HEK293 (cell line): ENCODE measurements around the gene SOX18.

ENCODE experiments used
- CTCF ChIA-PET: fragments of 350-600 bp; formaldehyde crosslinking; extraction: SDS; loops from one replicate; lab custom pipeline; 2021; ENCODE audit warnings: antibody characterized with exemption; lab: Yijun Ruan, JAX
- POLR2A ChIA-PET: fragments of 300-600 bp; formaldehyde crosslinking; extraction: SDS; loops from one replicate; lab custom pipeline; 2020; ENCODE audit warnings: antibody characterized with exemption, inconsistent platforms; lab: Yijun Ruan, JAX
- H3K27ac ChIP-seq: fragments of 200-500 bp; sonication (Bioruptor generic); 2 replicates; pipeline ENCODE4 v1.5.1; 2014; ENCODE audit warnings: low read depth, low read length, control low read depth, inconsistent platforms; ENCODE audit errors: extremely low read depth
- H3K36me3 ChIP-seq, 2 experiments: fragments of 200-500 bp in 1 of 2; sonication (Bioruptor generic) in 1 of 2; 1 replicate in 1 of 2; 2 replicates in 1 of 2; pipeline ENCODE4 v1.5.1; 2014 to 2017; ENCODE audit warnings: inconsistent platforms in 2 of 2, low read length in 2 of 2; ENCODE audit not compliant: control insufficient read depth in 2 of 2, insufficient read depth in 1 of 2
- H3K4me1 ChIP-seq: fragments of 200-500 bp; sonication (Bioruptor generic); 2 replicates; pipeline ENCODE4 v1.5.1; 2014; ENCODE audit warnings: mild to moderate bottlenecking, low read length, inconsistent platforms; ENCODE audit not compliant: control insufficient read depth, insufficient read depth
- H3K4me3 ChIP-seq: 2 replicates; pipeline ENCODE4 v1.5.1; 2011; ENCODE audit warnings: low read depth, mild to moderate bottlenecking, control low read depth, low read length, moderate library complexity
- H3K9me3 ChIP-seq: fragments of 200-500 bp; sonication (Bioruptor generic); 2 replicates; pipeline ENCODE4 v1.5.1; 2014; ENCODE audit warnings: low read depth, low read length, inconsistent platforms; ENCODE audit not compliant: control insufficient read depth, insufficient read depth
- BCL11A ChIP-seq: fragments of 450-650 bp; formaldehyde crosslinking; IDR thresholded peaks from 2 replicates; pipeline ENCODE4 v1.5.1; 2016; ENCODE audit warnings: low read depth, missing biosample characterization, missing genetic modification characterization
- GLIS2 ChIP-seq: fragments of 450-650 bp; formaldehyde crosslinking; IDR thresholded peaks from 2 replicates; pipeline ENCODE4 v1.5.1; 2016; ENCODE audit warnings: missing biosample characterization, missing genetic modification characterization
- KLF16 ChIP-seq: fragments of 450-650 bp; formaldehyde crosslinking; IDR thresholded peaks from 2 replicates; pipeline ENCODE4 v1.5.1; 2017; ENCODE audit warnings: missing biosample characterization, missing genetic modification characterization
- KLF8 ChIP-seq: fragments of 450-650 bp; formaldehyde crosslinking; IDR thresholded peaks from 2 replicates; pipeline ENCODE4 v1.5.1; 2016; ENCODE audit warnings: missing biosample characterization, missing genetic modification characterization
- SCRT2 ChIP-seq: fragments of 450-650 bp; formaldehyde crosslinking; IDR thresholded peaks from 2 replicates; pipeline ENCODE4 v1.5.1; 2016; ENCODE audit warnings: missing biosample characterization, missing genetic modification characterization
- SP3 ChIP-seq: fragments of 450-650 bp; formaldehyde crosslinking; IDR thresholded peaks from 2 replicates; pipeline ENCODE4 v1.5.1; 2016; ENCODE audit warnings: missing biosample characterization, missing genetic modification characterization
- TSHZ1 ChIP-seq: fragments of 450-650 bp; formaldehyde crosslinking; IDR thresholded peaks from 2 replicates; pipeline ENCODE4 v1.5.1; 2016; ENCODE audit warnings: missing biosample characterization, missing genetic modification characterization, borderline replicate concordance
- WT1 ChIP-seq: fragments of 450-650 bp; formaldehyde crosslinking; IDR thresholded peaks from 2 replicates; pipeline ENCODE4 v1.5.1; 2016; ENCODE audit warnings: missing biosample characterization, missing genetic modification characterization
- YY1 ChIP-seq: fragments of 450-650 bp; formaldehyde crosslinking; IDR thresholded peaks from 2 replicates; pipeline ENCODE4 v1.5.1; 2018; ENCODE audit warnings: missing biosample characterization, missing genetic modification characterization
- ZBTB17 ChIP-seq: fragments of 450-650 bp; formaldehyde crosslinking; IDR thresholded peaks from 2 replicates; pipeline ENCODE4 v1.5.1; 2016; ENCODE audit warnings: missing biosample characterization, missing genetic modification characterization
- ZFHX2 ChIP-seq: fragments of 450-650 bp; formaldehyde crosslinking; conservative IDR thresholded peaks from 2 replicates; pipeline ENCODE4 v1.5.1; 2016; ENCODE audit warnings: missing biosample characterization, missing genetic modification characterization
- ZIC2 ChIP-seq: fragments of 450-650 bp; formaldehyde crosslinking; IDR thresholded peaks from 2 replicates; pipeline ENCODE4 v1.5.1; 2016; ENCODE audit warnings: missing biosample characterization, missing genetic modification characterization
- ZNF184 ChIP-seq: fragments of 450-650 bp; IDR thresholded peaks from 2 replicates; pipeline ENCODE4 v1.5.1; 2018; ENCODE audit warnings: missing biosample characterization, mild to moderate bottlenecking, missing genetic modification characterization
- ZNF274 ChIP-seq, 2 experiments: fragments of 200-500 bp in 1 of 2; fragments of 450-650 bp in 1 of 2; sonication (Bioruptor generic) in 1 of 2; formaldehyde crosslinking in 1 of 2; IDR thresholded peaks; 2 replicates each; pipeline versions ENCODE4 v1.5.1 to v1.6.1; 2014 to 2016; ENCODE audit warnings: borderline replicate concordance in 1 of 2, inconsistent platforms in 1 of 2, low read length in 1 of 2, missing biosample characterization in 1 of 2, missing genetic modification characterization in 1 of 2
- ZNF335 ChIP-seq: fragments of 450-650 bp; formaldehyde crosslinking; conservative IDR thresholded peaks from 2 replicates; pipeline ENCODE4 v1.5.1; 2016; ENCODE audit warnings: missing biosample characterization, missing genetic modification characterization
- ZNF341 ChIP-seq: fragments of 450-650 bp; formaldehyde crosslinking; IDR thresholded peaks from 2 replicates; pipeline ENCODE4; 2016; ENCODE audit warnings: low read depth, missing biosample characterization, missing genetic modification characterization
- ZNF350 ChIP-seq: fragments of 450-650 bp; formaldehyde crosslinking; IDR thresholded peaks from 2 replicates; pipeline ENCODE4 v1.5.0; 2017; ENCODE audit warnings: missing biosample characterization, mild to moderate bottlenecking, missing genetic modification characterization
- ZNF394 ChIP-seq: fragments of 450-650 bp; formaldehyde crosslinking; IDR thresholded peaks from 2 replicates; pipeline ENCODE4 v1.5.1; 2016; ENCODE audit warnings: missing biosample characterization, missing genetic modification characterization, mild to moderate bottlenecking, moderate library complexity, borderline replicate concordance
- ZNF426 ChIP-seq: fragments of 450-650 bp; formaldehyde crosslinking; IDR thresholded peaks from 2 replicates; pipeline ENCODE4 v1.5.1; 2017; ENCODE audit warnings: missing biosample characterization, missing genetic modification characterization, mild to moderate bottlenecking, inconsistent platforms, moderate library complexity
- ZNF501 ChIP-seq: fragments of 450-650 bp; formaldehyde crosslinking; IDR thresholded peaks from 2 replicates; pipeline ENCODE4 v1.5.1; 2016; ENCODE audit warnings: missing biosample characterization, missing genetic modification characterization
- ZNF548 ChIP-seq: fragments of 450-650 bp; formaldehyde crosslinking; IDR thresholded peaks from 2 replicates; pipeline ENCODE4 v1.5.1; 2016; ENCODE audit warnings: missing biosample characterization, missing genetic modification characterization
- ZNF555 ChIP-seq: fragments of 450-650 bp; formaldehyde crosslinking; conservative IDR thresholded peaks from 2 replicates; pipeline ENCODE4 v1.5.1; 2017; ENCODE audit warnings: missing biosample characterization, mild to moderate bottlenecking, missing genetic modification characterization, inconsistent platforms
- ZNF621 ChIP-seq: fragments of 450-650 bp; formaldehyde crosslinking; IDR thresholded peaks from 2 replicates; pipeline ENCODE4 v1.5.1; 2017; ENCODE audit warnings: missing biosample characterization, missing genetic modification characterization
- ZNF623 ChIP-seq: fragments of 450-650 bp; formaldehyde crosslinking; IDR thresholded peaks from 2 replicates; pipeline ENCODE4 v1.5.1; 2016; ENCODE audit warnings: missing biosample characterization, missing genetic modification characterization
- ZNF837 ChIP-seq: fragments of 450-650 bp; formaldehyde crosslinking; IDR thresholded peaks from 2 replicates; pipeline ENCODE4 v1.5.1; 2016; ENCODE audit warnings: missing biosample characterization, missing genetic modification characterization
- ZNF843 ChIP-seq: fragments of 450-650 bp; formaldehyde crosslinking; IDR thresholded peaks from 2 replicates; pipeline ENCODE4 v1.5.1; 2016; ENCODE audit warnings: missing biosample characterization, missing genetic modification characterization
- ZSCAN30 ChIP-seq: fragments of 450-650 bp; IDR thresholded peaks from 2 replicates; pipeline ENCODE4 v1.5.1; 2018; ENCODE audit warnings: missing biosample characterization, mild to moderate bottlenecking, missing genetic modification characterization, moderate library complexity
- TF ChIP-seq, protein P1 (sequence below): fragments of 450-650 bp; formaldehyde crosslinking; IDR thresholded peaks from 2 replicates; pipeline ENCODE4 v1.5.1; 2016; ENCODE audit warnings: missing biosample characterization, missing genetic modification characterization
- TF ChIP-seq, protein P2 (sequence below): fragments of 450-650 bp; formaldehyde crosslinking; IDR thresholded peaks from 2 replicates; pipeline ENCODE4 v1.5.1; 2016; ENCODE audit warnings: missing biosample characterization, missing genetic modification characterization

Gene SOX18

GRCh38 chr20:64038565-64039292, 10.7 kb downstream of the SOX18 start:
- peak overlapping the region; percentile 46 for H3K4me3 ChIP-seq
- H3K27ac ChIP-seq: peak overlapping the region; percentile 3; the same call in 1 of the 2 replicates
- peaks cover 7% of the 10 kb centered on the region; the same call in 1 of the 2 replicates for H3K4me1 ChIP-seq
- H3K36me3 ChIP-seq: peaks cover 0 to 14% of the 10 kb centered on the region in 2 experiments; a peak in 1 of 3 replicates
- H3K9me3 ChIP-seq: no peaks in the 10 kb centered on the region
- POLR2A ChIA-PET: interaction anchor here (0.5 to 2.9 kb wide), 12 partner anchors 10 to 82 kb away, joined by 3 to 11 read pairs (median 4); partner anchors contain the start of genes LKAAEAR1, PRPF6, TCEA2 and UCKL1
- CTCF ChIA-PET: interaction anchor here (0.7 to 4.4 kb wide), 27 partner anchors 8 to 558 kb away, joined by 3 to 39 read pairs (median 4); partner anchors contain the start of genes LKAAEAR1, PRPF6, RGS19 and SAMD10
- TF ChIP-seq ZIC2 (tag by site-specific recombination) (peak; percentile 84), KLF16 (tag by site-specific recombination) (no peak; the same call in none of the 2 replicates), ZNF341 (peak; percentile 65), ZFHX2 (tag by site-specific recombination) (no peak; the same call in 1 of the 2 replicates), ZNF335 (tag by site-specific recombination) (peak; percentile 97), ZNF623 (tag by site-specific recombination) (no peak), SCRT2 (tag by site-specific recombination) (peak; percentile 70), ZSCAN30 (tag by site-specific recombination) (peak; percentile 63), ZNF184 (tag by site-specific recombination) (no peak), YY1 (0 out of 2 replicates have a peak, but pooled peaks have one; percentile 10), WT1 (tag by site-specific recombination) (peak; percentile 42; the same call in 1 of the 2 replicates), ZNF837 (0 out of 2 replicates have a peak, but pooled peaks have one; percentile 26), ZBTB17 (peak; percentile 79), SP3 (tag by site-specific recombination) (peak; percentile 74), ZNF555 (tag by site-specific recombination) (no peak), TSHZ1 (no peak), ZNF274 (IDR thresholded peaks at IDR 0.05; ENCODE audit: low read length) (no peak), ZNF274 (tag by site-specific recombination; IDR thresholded peaks at IDR 0.05; ENCODE audit: borderline replicate concordance) (no peak), ZNF350 (no peak), KLF8 (tag by site-specific recombination) (peak; percentile 61; the same call in 1 of the 2 replicates), GLIS2 (tag by site-specific recombination) (peak; percentile 71), BCL11A (0 out of 2 replicates have a peak, but pooled peaks have one; percentile 48), ZNF548 (tag by site-specific recombination) (no peak), ZNF394 (tag by site-specific recombination) (peak; percentile 51; the same call in 1 of the 2 replicates), ZNF426 (tag by site-specific recombination) (no peak), ZNF501 (tag by site-specific recombination) (no peak), ZNF621 (tag by site-specific recombination) (no peak), ZNF843 (tag by site-specific recombination) (no peak)
- TF ChIP-seq, protein P1, sequence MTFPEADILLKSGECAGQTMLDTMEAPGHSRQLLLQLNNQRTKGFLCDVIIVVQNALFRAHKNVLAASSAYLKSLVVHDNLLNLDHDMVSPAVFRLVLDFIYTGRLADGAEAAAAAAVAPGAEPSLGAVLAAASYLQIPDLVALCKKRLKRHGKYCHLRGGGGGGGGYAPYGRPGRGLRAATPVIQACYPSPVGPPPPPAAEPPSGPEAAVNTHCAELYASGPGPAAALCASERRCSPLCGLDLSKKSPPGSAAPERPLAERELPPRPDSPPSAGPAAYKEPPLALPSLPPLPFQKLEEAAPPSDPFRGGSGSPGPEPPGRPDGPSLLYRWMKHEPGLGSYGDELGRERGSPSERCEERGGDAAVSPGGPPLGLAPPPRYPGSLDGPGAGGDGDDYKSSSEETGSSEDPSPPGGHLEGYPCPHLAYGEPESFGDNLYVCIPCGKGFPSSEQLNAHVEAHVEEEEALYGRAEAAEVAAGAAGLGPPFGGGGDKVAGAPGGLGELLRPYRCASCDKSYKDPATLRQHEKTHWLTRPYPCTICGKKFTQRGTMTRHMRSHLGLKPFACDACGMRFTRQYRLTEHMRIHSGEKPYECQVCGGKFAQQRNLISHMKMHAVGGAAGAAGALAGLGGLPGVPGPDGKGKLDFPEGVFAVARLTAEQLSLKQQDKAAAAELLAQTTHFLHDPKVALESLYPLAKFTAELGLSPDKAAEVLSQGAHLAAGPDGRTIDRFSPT (tag by site-specific recombination): no peak
- TF ChIP-seq, protein P2, sequence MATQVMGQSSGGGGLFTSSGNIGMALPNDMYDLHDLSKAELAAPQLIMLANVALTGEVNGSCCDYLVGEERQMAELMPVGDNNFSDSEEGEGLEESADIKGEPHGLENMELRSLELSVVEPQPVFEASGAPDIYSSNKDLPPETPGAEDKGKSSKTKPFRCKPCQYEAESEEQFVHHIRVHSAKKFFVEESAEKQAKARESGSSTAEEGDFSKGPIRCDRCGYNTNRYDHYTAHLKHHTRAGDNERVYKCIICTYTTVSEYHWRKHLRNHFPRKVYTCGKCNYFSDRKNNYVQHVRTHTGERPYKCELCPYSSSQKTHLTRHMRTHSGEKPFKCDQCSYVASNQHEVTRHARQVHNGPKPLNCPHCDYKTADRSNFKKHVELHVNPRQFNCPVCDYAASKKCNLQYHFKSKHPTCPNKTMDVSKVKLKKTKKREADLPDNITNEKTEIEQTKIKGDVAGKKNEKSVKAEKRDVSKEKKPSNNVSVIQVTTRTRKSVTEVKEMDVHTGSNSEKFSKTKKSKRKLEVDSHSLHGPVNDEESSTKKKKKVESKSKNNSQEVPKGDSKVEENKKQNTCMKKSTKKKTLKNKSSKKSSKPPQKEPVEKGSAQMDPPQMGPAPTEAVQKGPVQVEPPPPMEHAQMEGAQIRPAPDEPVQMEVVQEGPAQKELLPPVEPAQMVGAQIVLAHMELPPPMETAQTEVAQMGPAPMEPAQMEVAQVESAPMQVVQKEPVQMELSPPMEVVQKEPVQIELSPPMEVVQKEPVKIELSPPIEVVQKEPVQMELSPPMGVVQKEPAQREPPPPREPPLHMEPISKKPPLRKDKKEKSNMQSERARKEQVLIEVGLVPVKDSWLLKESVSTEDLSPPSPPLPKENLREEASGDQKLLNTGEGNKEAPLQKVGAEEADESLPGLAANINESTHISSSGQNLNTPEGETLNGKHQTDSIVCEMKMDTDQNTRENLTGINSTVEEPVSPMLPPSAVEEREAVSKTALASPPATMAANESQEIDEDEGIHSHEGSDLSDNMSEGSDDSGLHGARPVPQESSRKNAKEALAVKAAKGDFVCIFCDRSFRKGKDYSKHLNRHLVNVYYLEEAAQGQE (tag by site-specific recombination): no peak
